Measurements from ENCODE around the gene B4GAT1. TPM values are rescaled to one million over a fixed set of nuclear protein-coding genes. Genes with fewer than 3 reads are reported as not detected.

The B4GAT1 gene
- total RNA-seq, 1 experiment from 2014 or later: 6.7 TPM

DNA sequence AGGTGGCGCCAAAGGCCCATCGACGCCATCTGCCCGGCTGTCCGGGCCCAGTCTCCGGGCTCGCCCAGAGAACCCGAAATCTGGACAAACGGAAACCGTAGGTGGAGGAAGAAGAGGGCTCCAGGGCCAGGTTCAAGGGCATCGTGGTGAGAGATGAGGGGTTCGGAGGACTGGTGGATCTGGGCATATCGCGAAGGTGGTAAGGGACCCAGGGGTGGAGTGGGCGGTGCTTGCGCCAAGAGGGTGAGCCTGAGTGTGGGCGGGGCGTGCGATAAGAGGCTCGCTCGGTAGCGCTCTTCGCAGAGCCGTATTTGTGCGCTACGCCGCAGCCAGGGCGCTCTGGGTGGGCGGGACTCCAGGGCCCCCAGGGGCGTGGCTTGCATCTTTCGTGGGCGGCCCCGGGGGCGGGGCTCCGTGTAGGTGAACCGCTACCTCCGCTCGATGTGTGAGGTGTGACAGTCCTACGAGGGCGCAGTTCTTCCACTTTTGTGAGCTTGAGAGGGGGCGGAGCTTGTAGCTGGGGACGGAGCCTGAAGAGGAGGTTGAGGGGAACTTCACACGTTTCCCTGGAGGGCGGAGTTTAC, 35.4 kb downstream of the B4GAT1 start (continued):
- TF ChIP-seq, protein P1, sequence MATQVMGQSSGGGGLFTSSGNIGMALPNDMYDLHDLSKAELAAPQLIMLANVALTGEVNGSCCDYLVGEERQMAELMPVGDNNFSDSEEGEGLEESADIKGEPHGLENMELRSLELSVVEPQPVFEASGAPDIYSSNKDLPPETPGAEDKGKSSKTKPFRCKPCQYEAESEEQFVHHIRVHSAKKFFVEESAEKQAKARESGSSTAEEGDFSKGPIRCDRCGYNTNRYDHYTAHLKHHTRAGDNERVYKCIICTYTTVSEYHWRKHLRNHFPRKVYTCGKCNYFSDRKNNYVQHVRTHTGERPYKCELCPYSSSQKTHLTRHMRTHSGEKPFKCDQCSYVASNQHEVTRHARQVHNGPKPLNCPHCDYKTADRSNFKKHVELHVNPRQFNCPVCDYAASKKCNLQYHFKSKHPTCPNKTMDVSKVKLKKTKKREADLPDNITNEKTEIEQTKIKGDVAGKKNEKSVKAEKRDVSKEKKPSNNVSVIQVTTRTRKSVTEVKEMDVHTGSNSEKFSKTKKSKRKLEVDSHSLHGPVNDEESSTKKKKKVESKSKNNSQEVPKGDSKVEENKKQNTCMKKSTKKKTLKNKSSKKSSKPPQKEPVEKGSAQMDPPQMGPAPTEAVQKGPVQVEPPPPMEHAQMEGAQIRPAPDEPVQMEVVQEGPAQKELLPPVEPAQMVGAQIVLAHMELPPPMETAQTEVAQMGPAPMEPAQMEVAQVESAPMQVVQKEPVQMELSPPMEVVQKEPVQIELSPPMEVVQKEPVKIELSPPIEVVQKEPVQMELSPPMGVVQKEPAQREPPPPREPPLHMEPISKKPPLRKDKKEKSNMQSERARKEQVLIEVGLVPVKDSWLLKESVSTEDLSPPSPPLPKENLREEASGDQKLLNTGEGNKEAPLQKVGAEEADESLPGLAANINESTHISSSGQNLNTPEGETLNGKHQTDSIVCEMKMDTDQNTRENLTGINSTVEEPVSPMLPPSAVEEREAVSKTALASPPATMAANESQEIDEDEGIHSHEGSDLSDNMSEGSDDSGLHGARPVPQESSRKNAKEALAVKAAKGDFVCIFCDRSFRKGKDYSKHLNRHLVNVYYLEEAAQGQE (IDR thresholded peaks at IDR 0.05; ENCODE audit: low read depth): no peak
- peak; percentile 57; the same call in 1 of the 2 replicates for TF ChIP-seq ZFX (IDR thresholded peaks at IDR 0.05)
- no peak for TF ChIP-seq EZH2 (IDR thresholded peaks at IDR 0.05)
- TF ChIP-seq, protein P2, sequence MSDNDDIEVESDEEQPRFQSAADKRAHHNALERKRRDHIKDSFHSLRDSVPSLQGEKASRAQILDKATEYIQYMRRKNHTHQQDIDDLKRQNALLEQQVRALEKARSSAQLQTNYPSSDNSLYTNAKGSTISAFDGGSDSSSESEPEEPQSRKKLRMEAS (IDR thresholded peaks at IDR 0.05): no peak; the same call in 1 of the 2 replicates
- no peak for TF ChIP-seq SRF (IDR thresholded peaks at IDR 0.05; ENCODE audit: low read depth)

DNA sequence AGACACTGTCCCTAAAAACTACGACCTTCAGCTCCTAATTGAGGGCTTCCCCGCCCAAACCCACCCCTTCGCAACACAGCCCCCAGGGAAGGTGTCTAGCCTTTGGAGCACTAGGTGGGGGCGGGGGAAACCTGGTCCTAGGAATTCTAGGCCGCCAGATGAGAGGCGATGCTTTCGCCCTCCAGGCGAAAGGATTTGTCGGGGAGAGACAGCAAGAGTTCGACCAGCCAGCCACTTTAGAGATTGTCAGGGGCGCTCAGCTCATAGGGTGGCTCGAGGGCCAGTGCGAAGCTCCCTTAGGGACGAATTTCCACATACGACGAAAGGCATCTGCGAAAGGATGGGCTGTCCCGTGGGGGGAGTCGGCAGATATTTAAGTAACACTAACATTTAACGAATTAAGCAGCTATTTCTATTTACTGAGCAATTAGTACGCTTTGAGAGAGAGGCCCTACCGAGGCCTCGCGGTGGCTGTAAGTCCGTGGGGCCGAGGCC, 35.9 kb downstream of the B4GAT1 start:
- Histone ChIP-seq H3K27ac (ENCODE audit: low read depth, low read length) (peak overlapping the region; percentile 72), H3K4me3 (replicated peaks in 1 of 2; ENCODE audit: low read depth in 1 of 2, low read length in 2 of 2) (peak overlapping the region; percentile 41 to 57), H4K20me1 (ENCODE audit: insufficient read depth) (no peaks in the 10 kb centered on the region), H3K36me3 (ENCODE audit: control insufficient read depth in 1 of 2, insufficient read depth in 2 of 2, low read length in 2 of 2) (no peaks in the 10 kb centered on the region), H2AFZ (ENCODE audit: low read depth, low read length, poor library complexity, severe bottlenecking) (peak overlapping the region; percentile 74), H3K9ac (ENCODE audit: low read length) (peak overlapping the region; percentile 71), H3K9me2 (ENCODE audit: insufficient read depth) (no peaks in the 10 kb centered on the region), H3K79me2 (ENCODE audit: insufficient read depth, low read length) (no peaks in the 10 kb centered on the region), H3K9me3 (ENCODE audit: control insufficient read depth in 1 of 2, insufficient read depth in 1 of 2, low read depth in 1 of 2, low read length in 2 of 2) (no peaks in the 10 kb centered on the region), H3K4me1 (ENCODE audit: control insufficient read depth in 1 of 2, insufficient read depth in 2 of 2, low read length in 2 of 2) (peaks cover 16 to 37% of the 10 kb centered on the region in 2 experiments), H3K27me3 (ENCODE audit: insufficient read depth, low read length) (no peaks in the 10 kb centered on the region), H3K4me2 (ENCODE audit: low read length) (peak overlapping the region; percentile 99)
- BruUV-seq (replicated peaks): TSS peak; percentile 73
- intact Hi-C loops (cut with micrococcal nuclease): loop anchor here (1.0 to 5.0 kb wide), 3 partner anchors 61 to 119 kb away; partner anchors contain the start of gene SLC29A2
- ChIA-PET CTCF (interaction anchor here (0.6 to 3.4 kb wide), 22 partner anchors 9 to 367 kb away, joined by 3 to 121 read pairs (median 10); partner anchors contain the start of genes BRMS1, MRPL11, RBM4B and RIN1), RAD21 (ENCODE audit: low non-redundant PET in 1 of 2, low total read pairs in 2 of 2, uncharacterized antibody in 2 of 2, unreplicated experiment in 2 of 2) (interaction anchor here (1.8 to 2.9 kb wide), 3 partner anchors 24 to 75 kb away, joined by 6 to 17 read pairs (median 12); partner anchors contain the start of gene RIN1 (in 2 of the 2)), POLR2A (interaction anchor here (0.7 to 3.0 kb wide), 7 partner anchors 10 to 366 kb away, joined by 3 to 18 read pairs (median 7); partner anchors contain the start of genes BRMS1, RBM4B, RIN1 and YIF1A)
- DNase-seq (ENCODE audit: low read depth, low spot score) (no peak), ATAC-seq (peak; percentile 57)
- TF ChIP-seq SIN3A (IDR thresholded peaks at IDR 0.05; ENCODE audit: low read depth) (no peak), TCF7L2 (IDR thresholded peaks at IDR 0.05; ENCODE audit: borderline replicate concordance, extremely low read depth, insufficient read depth, insufficient read length) (no peak), RAD21 (IDR thresholded peaks at IDR 0.05; ENCODE audit: low read depth) (no peak), YY1 (IDR thresholded peaks at IDR 0.05; ENCODE audit: extremely low read depth, insufficient replicate concordance, low read depth, low read length) (no peak), ZFX (IDR thresholded peaks at IDR 0.05) (no peak), POLR2A (IDR thresholded peaks at IDR 0.05; ENCODE audit: borderline replicate concordance, extremely low read depth, insufficient read depth, insufficient read length) (no peak), ELF1 (IDR thresholded peaks at IDR 0.05; ENCODE audit: borderline replicate concordance, low read depth) (no peak)
- TF ChIP-seq, protein P3, sequence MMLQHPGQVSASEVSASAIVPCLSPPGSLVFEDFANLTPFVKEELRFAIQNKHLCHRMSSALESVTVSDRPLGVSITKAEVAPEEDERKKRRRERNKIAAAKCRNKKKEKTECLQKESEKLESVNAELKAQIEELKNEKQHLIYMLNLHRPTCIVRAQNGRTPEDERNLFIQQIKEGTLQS (IDR thresholded peaks at IDR 0.05): no peak
- TF ChIP-seq, protein P1 (IDR thresholded peaks at IDR 0.05; ENCODE audit: low read depth): no peak
- TF ChIP-seq, protein P4, sequence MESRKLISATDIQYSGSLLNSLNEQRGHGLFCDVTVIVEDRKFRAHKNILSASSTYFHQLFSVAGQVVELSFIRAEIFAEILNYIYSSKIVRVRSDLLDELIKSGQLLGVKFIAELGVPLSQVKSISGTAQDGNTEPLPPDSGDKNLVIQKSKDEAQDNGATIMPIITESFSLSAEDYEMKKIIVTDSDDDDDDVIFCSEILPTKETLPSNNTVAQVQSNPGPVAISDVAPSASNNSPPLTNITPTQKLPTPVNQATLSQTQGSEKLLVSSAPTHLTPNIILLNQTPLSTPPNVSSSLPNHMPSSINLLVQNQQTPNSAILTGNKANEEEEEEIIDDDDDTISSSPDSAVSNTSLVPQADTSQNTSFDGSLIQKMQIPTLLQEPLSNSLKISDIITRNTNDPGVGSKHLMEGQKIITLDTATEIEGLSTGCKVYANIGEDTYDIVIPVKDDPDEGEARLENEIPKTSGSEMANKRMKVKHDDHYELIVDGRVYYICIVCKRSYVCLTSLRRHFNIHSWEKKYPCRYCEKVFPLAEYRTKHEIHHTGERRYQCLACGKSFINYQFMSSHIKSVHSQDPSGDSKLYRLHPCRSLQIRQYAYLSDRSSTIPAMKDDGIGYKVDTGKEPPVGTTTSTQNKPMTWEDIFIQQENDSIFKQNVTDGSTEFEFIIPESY (IDR thresholded peaks at IDR 0.05; ENCODE audit: extremely low read depth, insufficient replicate concordance, low read length): no peak
